B cell (primary cell): ENCODE measurements around the gene PAXIP1. TPM values are rescaled to one million over a fixed set of nuclear protein-coding genes. Genes with fewer than 3 reads are reported as not detected.

Source experiments
- ATAC-seq: fragments of 200-7000 bp; cut with Tn5 transposase; one replicate; pipeline ENCODE4 v1.10.0; 2021; ENCODE audit warnings: low read depth, mild to moderate bottlenecking, moderate number of reproducible peaks, moderate library complexity
- CTCF ChIA-PET: fragments of 350-600 bp; sonication (Branson Sonifier 250); formaldehyde crosslinking; loops from one replicate; lab custom pipeline; 2021; ENCODE audit warnings: antibody characterized with exemption, inconsistent platforms; lab: Charles Lee
- POLR2A ChIA-PET: fragments of 350-600 bp; sonication (Branson Sonifier 250); formaldehyde crosslinking; loops from one replicate; lab custom pipeline; 2021; ENCODE audit warnings: antibody characterized with exemption; lab: Charles Lee
- DNase-seq: peaks from one replicate; pipeline ENCODE4 v3.0.0; 2013
- H2AFZ ChIP-seq: 2 replicates; pipeline ENCODE4 v1.6.1; 2012; ENCODE audit warnings: mild to moderate bottlenecking, low read depth, low read length; ENCODE audit not compliant: insufficient read depth, poor library complexity, severe bottlenecking
- H3K27ac ChIP-seq, 2 donors: 1 replicate in 1 of 2; 2 replicates in 1 of 2; pipeline ENCODE4 v1.5.1; 2012 to 2013; ENCODE audit warnings: low read length in 2 of 2, mild to moderate bottlenecking in 2 of 2, moderate library complexity in 1 of 2
- H3K27me3 ChIP-seq, 4 experiments: fragments of 200-600 bp in 1 of 4; sonication (generic) in 1 of 4; replicated peaks in 1 of 4; 1 replicate in 2 of 4; 2 replicates in 2 of 4; pipeline versions ENCODE4 v1.6.1 to v1.7.0; 2013 to 2016; ENCODE audit warnings: low read length in 3 of 4, mild to moderate bottlenecking in 2 of 4, mixed read lengths in 1 of 4, moderate library complexity in 1 of 4; ENCODE audit not compliant: insufficient read depth in 4 of 4, control insufficient read depth in 3 of 4; ENCODE audit errors: control extremely low read depth in 1 of 4
- H3K36me3 ChIP-seq, 2 experiments: replicated peaks in 1 of 2; 1 replicate in 1 of 2; 2 replicates in 1 of 2; pipeline versions ENCODE4 v1.6.1 to v1.7.1; 2013; ENCODE audit warnings: low read length in 1 of 2; ENCODE audit not compliant: insufficient read depth in 2 of 2, control insufficient read depth in 1 of 2; ENCODE audit errors: control extremely low read depth in 1 of 2, extremely low read depth in 1 of 2
- H3K4me1 ChIP-seq, 2 donors: fragments of 200-600 bp in 1 of 2; sonication (generic) in 1 of 2; 1 replicate in 1 of 2; 2 replicates in 1 of 2; pipeline versions ENCODE4 v1.5.1 to v1.6.1; 2013 to 2017; ENCODE audit warnings: low read length in 2 of 2; ENCODE audit not compliant: control insufficient read depth in 2 of 2, insufficient read depth in 2 of 2
- H3K4me2 ChIP-seq: replicated peaks from 2 replicates; pipeline ENCODE3; 2012; ENCODE audit warnings: mild to moderate bottlenecking, low read depth, low read length; ENCODE audit not compliant: poor library complexity, severe bottlenecking
- H3K4me3 ChIP-seq, 5 experiments: fragments of 200-600 bp in 1 of 5; sonication (generic) in 1 of 5; 1 replicate in 3 of 5; 2 replicates in 2 of 5; pipeline versions ENCODE4 v1.5.1 to v1.7.0; 2011 to 2016; ENCODE audit warnings: low read length in 4 of 5, mild to moderate bottlenecking in 4 of 5, low read depth in 2 of 5, control low read depth in 1 of 5, moderate library complexity in 1 of 5; ENCODE audit not compliant: insufficient read depth in 1 of 5; ENCODE audit errors: control extremely low read depth in 1 of 5, extremely low read depth in 1 of 5
- H3K79me2 ChIP-seq: fragments of 200-600 bp; sonication (generic); one replicate; pipeline ENCODE4 v1.6.0; 2016; ENCODE audit warnings: low read length; ENCODE audit not compliant: control insufficient read depth, insufficient read depth
- H3K9ac ChIP-seq: fragments of 200-600 bp; sonication (generic); 2 replicates; pipeline ENCODE4 v1.6.1; 2017; ENCODE audit warnings: mild to moderate bottlenecking, low read length, moderate library complexity
- H3K9me3 ChIP-seq, 3 donors: one replicate each; pipeline versions ENCODE4 v1.6.1 to v1.7.1; 2013; ENCODE audit warnings: low read length in 2 of 3; ENCODE audit not compliant: control insufficient read depth in 2 of 3, insufficient read depth in 1 of 3; ENCODE audit errors: control extremely low read depth in 1 of 3
- H4K20me1 ChIP-seq: 2 replicates; pipeline ENCODE4 v1.6.0; 2012; ENCODE audit warnings: mild to moderate bottlenecking, low read length; ENCODE audit not compliant: insufficient read depth, control insufficient read depth, poor library complexity, severe bottlenecking
- H3K27ac Mint-ChIP-seq: one replicate; pipeline ENCODE4 v1.8.0; 2021; ENCODE audit warnings: mixed read lengths
- H3K27me3 Mint-ChIP-seq: one replicate; pipeline ENCODE4 v1.8.0; 2021; ENCODE audit warnings: mixed read lengths
- H3K4me1 Mint-ChIP-seq: one replicate; pipeline ENCODE4 v1.8.0; 2021; ENCODE audit warnings: mixed read lengths
- H3K4me3 Mint-ChIP-seq: one replicate; pipeline ENCODE4 v1.8.0; 2021; ENCODE audit warnings: mixed read lengths
- H3K9me3 Mint-ChIP-seq: one replicate; pipeline ENCODE4 v1.8.0; 2022; ENCODE audit warnings: mixed read lengths; ENCODE audit not compliant: insufficient read depth
- EZH2 ChIP-seq: IDR thresholded peaks from 2 replicates; pipeline ENCODE4 v1.6.1; 2012; ENCODE audit warnings: borderline replicate concordance, low read depth, mild to moderate bottlenecking, moderate library complexity, low read length; ENCODE audit not compliant: insufficient read depth, poor library complexity, severe bottlenecking
- WGBS: methylation state at CpG from one replicate; pipeline ENCODE4 v1.1.5; 2013; ENCODE audit warnings: missing lambda C conversion rate; ENCODE audit not compliant: insufficient coverage; 5-methylcytosine and 5-hydroxymethylcytosine counted together
- intact Hi-C: fragments of 100-400 bp; cut with micrococcal nuclease; formaldehyde crosslinking; loops from one replicate; pipeline ENCODE4 v1.10.0; 2022
- polyA plus RNA-seq: library from polyadenylated mRNA; depleted of rRNA; stranded (reverse); fragments of >200 nt; gene quantifications from 2 replicates; pipeline ENCODE4 v1.2.3, GENCODE V29; 2012
- total RNA-seq, 2 donors: library from RNA; stranded (reverse); fragments of 120-200 nt in 1 of 2; gene quantifications; 1 replicate in 1 of 2; 2 replicates in 1 of 2; pipeline versions ENCODE4 v1.2.3 to v1.2.4, GENCODE V29; 2013 to 2022
- TF ChIP-seq, protein P1 (sequence below): fragments of 200-600 bp; IDR thresholded peaks from one replicate; pipeline ENCODE4 v1.8.0; 2022; ENCODE audit warnings: antibody characterized with exemption, mild to moderate bottlenecking

The PAXIP1 gene
- total and polyA plus RNA-seq, 2 donors (not counting 1 experiment from before 2014, with no cell fraction given) = 9.2 to 18.5 TPM

DNA sequence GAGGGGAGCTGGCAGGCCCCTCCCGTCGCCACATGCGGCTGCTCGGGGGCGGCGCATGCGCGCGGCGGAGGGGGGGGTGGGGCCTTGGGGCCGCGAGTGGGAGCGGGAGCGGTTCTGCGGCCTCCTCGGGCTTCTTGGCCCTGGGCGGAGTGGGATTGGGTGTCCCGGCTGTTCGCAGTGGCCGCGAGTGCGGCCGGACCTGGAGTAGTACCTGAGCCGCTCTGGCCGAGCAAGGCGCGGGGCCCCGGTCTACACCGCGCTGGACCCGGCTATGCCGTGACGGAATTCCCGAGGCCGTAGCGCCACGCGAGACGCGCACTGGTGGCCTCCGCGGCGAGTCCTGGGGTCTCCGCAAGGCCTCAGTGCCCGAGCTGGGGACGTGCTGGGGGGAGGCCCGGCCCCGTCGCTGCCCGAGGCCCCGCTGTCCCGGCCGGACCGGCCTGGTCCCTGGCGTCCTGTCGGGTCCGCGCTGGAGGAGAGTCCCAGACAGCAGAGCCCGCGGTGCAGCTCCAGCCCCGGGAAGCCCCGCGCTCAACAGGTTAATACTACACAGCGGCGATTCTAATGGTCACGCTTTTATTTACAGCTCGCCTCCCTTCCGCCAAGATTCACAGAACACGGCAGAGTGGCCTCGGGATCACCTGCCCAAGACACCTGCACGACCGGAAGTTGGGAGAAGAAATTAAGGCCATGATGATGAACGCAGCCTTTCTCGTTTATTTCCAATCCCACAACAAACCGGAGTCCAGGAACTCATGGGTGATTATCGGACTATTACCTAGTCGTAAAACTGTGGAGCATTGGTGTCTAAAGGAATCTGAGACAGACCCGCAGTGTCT lies 671 bp upstream of the PAXIP1 start:
- H3K9me3 ChIP-seq = no peaks in the 10 kb centered on the region
- DNase-seq (no peak), ATAC-seq (peak; percentile 86)
- peak overlapping the region; percentile 57 to 98 (median 89) for H3K4me3 ChIP-seq
- peak overlapping the region; percentile 95 for H3K4me3 Mint-ChIP-seq
- POLR2A ChIA-PET = interaction anchor here (1.0 to 1.6 kb wide), 3 partner anchors 75 to 295 kb away, joined by 5 to 9 read pairs (median 5); partner anchors contain the start of gene INSIG1
- no peaks in the 10 kb centered on the region for H3K27me3 ChIP-seq
- WGBS = under 1% methylated on average over 61 of the region's 78 CpGs
- H3K27ac ChIP-seq = peak overlapping the region; percentile 58 to 80
- CTCF ChIA-PET = interaction anchor here (0.8 to 9.0 kb wide), 4 partner anchors 76 to 341 kb away, joined by 3 to 75 read pairs (median 5); partner anchors contain the start of gene INSIG1
- peak overlapping the region; percentile 93 for H3K27ac Mint-ChIP-seq
- peaks cover 0 to 4% of the 10 kb centered on the region in 2 experiments for H3K36me3 ChIP-seq
- no peaks in the 10 kb centered on the region for H3K27me3 Mint-ChIP-seq
- peaks cover 15% of the 10 kb centered on the region for H3K4me1 Mint-ChIP-seq
- H3K9ac ChIP-seq = peak overlapping the region; percentile 92
- no peaks in the 10 kb centered on the region for H3K9me3 Mint-ChIP-seq
- no peak for TF ChIP-seq EZH2
- TF ChIP-seq, protein P1, sequence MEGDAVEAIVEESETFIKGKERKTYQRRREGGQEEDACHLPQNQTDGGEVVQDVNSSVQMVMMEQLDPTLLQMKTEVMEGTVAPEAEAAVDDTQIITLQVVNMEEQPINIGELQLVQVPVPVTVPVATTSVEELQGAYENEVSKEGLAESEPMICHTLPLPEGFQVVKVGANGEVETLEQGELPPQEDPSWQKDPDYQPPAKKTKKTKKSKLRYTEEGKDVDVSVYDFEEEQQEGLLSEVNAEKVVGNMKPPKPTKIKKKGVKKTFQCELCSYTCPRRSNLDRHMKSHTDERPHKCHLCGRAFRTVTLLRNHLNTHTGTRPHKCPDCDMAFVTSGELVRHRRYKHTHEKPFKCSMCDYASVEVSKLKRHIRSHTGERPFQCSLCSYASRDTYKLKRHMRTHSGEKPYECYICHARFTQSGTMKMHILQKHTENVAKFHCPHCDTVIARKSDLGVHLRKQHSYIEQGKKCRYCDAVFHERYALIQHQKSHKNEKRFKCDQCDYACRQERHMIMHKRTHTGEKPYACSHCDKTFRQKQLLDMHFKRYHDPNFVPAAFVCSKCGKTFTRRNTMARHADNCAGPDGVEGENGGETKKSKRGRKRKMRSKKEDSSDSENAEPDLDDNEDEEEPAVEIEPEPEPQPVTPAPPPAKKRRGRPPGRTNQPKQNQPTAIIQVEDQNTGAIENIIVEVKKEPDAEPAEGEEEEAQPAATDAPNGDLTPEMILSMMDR = no peak
- peaks cover 14 to 18% of the 10 kb centered on the region in 2 donors for H3K4me1 ChIP-seq
- H4K20me1 ChIP-seq = no peaks in the 10 kb centered on the region
- peaks cover 25% of the 10 kb centered on the region for H3K79me2 ChIP-seq
- peak overlapping the region; percentile 96 for H2AFZ ChIP-seq
- H3K4me2 ChIP-seq = peak overlapping the region; percentile 93
- intact Hi-C loops = loop anchor here (1.0 to 10.0 kb wide), 5 partner anchors 49 to 641 kb away; partner anchors contain the start of genes INSIG1 and RBM33
